Activated CD4-positive, alpha-beta memory T cell treated with anti-CD3 and anti-CD28 coated beads, Interleukin-2, amount 10 ng/mL, durations not matched to agents 7 days and 5 days (primary cell): ENCODE data around the gene ZMPSTE24. TPM values are rescaled to one million over a fixed set of nuclear protein-coding genes. Genes with fewer than 3 reads are reported as not detected.

Source experiments
- CTCF ChIA-PET: fragments of 350-600 bp; sonication (Branson Sonifier 250); formaldehyde crosslinking; loops from one replicate; lab custom pipeline; 2021; ENCODE audit warnings: antibody characterized with exemption, inconsistent platforms; lab: Charles Lee
- POLR2A ChIA-PET: fragments of 350-600 bp; sonication (Branson Sonifier 250); formaldehyde crosslinking; loops from one replicate; lab custom pipeline; 2021; ENCODE audit warnings: antibody characterized with exemption; lab: Charles Lee
- DNase-seq: peaks from one replicate; pipeline ENCODE4 v3.0.0-alpha.2; 2020
- H3K27ac Mint-ChIP-seq: one replicate; pipeline ENCODE4 v1.8.0; 2021; ENCODE audit warnings: mild to moderate bottlenecking, mixed read lengths
- H3K27me3 Mint-ChIP-seq: one replicate; pipeline ENCODE4 v1.8.0; 2021; ENCODE audit warnings: mixed read lengths
- H3K36me3 Mint-ChIP-seq: one replicate; pipeline ENCODE4 v1.8.0; 2021; ENCODE audit warnings: low read depth, mixed read lengths
- H3K4me1 Mint-ChIP-seq: one replicate; pipeline ENCODE4 v1.8.0; 2021; ENCODE audit warnings: mixed read lengths
- H3K4me3 Mint-ChIP-seq: one replicate; pipeline ENCODE4 v1.8.0; 2021; ENCODE audit warnings: mild to moderate bottlenecking, mixed read lengths
- H3K9me3 Mint-ChIP-seq: one replicate; pipeline ENCODE4 v1.8.0; 2021; ENCODE audit warnings: mixed read lengths
- total RNA-seq, 2 experiments: library from RNA; stranded (reverse); gene quantifications; one replicate each; pipeline ENCODE4 v1.2.3, GENCODE V29; 2021

The ZMPSTE24 gene
- total RNA-seq, 2 experiments from 2014 or later, result 23.8 to 25.4 TPM

- Mint-ChIP-seq H3K4me3 (no peak overlapping the region), H3K4me1 (no peaks in the 10 kb centered on the region), H3K27me3 (no peaks in the 10 kb centered on the region), H3K36me3 (peaks cover 3% of the 10 kb centered on the region), H3K27ac (no peak overlapping the region), H3K9me3 (no peaks in the 10 kb centered on the region)
- POLR2A ChIA-PET, result no interaction called here
- DNase-seq, result no peak
- CTCF ChIA-PET, result no interaction called here
These were observed 41.6 kb downstream of the ZMPSTE24 start for GRCh38 chr1:40299366-40300248.

- Mint-ChIP-seq H3K4me3 (no peak overlapping the region), H3K9me3 (no peaks in the 10 kb centered on the region), H3K4me1 (no peaks in the 10 kb centered on the region), H3K27ac (no peak overlapping the region), H3K36me3 (no peaks in the 10 kb centered on the region), H3K27me3 (no peaks in the 10 kb centered on the region)
- ChIA-PET CTCF (no interaction called here), POLR2A (no interaction called here)
- DNase-seq, result no peak
These were observed 42.2 kb downstream of the ZMPSTE24 start for GRCh38 chr1:40300249-40300567.

- H3K4me1 Mint-ChIP-seq, result no peaks in the 10 kb centered on the region
- ChIA-PET CTCF (no interaction called here), POLR2A (no interaction called here)
These were observed 42.6 kb downstream of the ZMPSTE24 start for GRCh38 chr1:40300651-40301050.

GRCh38 chr1:40301066-40301465 lies 43.0 kb downstream of the ZMPSTE24 start:
- H3K27me3 Mint-ChIP-seq, result no peaks in the 10 kb centered on the region
- no peak overlapping the region for H3K4me3 Mint-ChIP-seq
- no peaks in the 10 kb centered on the region for H3K36me3 Mint-ChIP-seq
- no peak for DNase-seq
- ChIA-PET CTCF (no interaction called here), POLR2A (no interaction called here)
- no peaks in the 10 kb centered on the region for H3K4me1 Mint-ChIP-seq
- H3K9me3 Mint-ChIP-seq, result no peaks in the 10 kb centered on the region
- H3K27ac Mint-ChIP-seq, result no peak overlapping the region

More at GRCh38 chr1:40300651-40301050, 42.6 kb downstream of the ZMPSTE24 start:
- no peaks in the 10 kb centered on the region for H3K9me3 Mint-ChIP-seq
- no peak for DNase-seq
- no peaks in the 10 kb centered on the region for H3K27me3 Mint-ChIP-seq
- H3K36me3 Mint-ChIP-seq, result no peaks in the 10 kb centered on the region
- H3K27ac Mint-ChIP-seq, result no peak overlapping the region
- H3K4me3 Mint-ChIP-seq, result no peak overlapping the region

GRCh38 chr1:40301541-40302299 lies 43.7 kb downstream of the ZMPSTE24 start:
- CTCF ChIA-PET, result no interaction called here
- H3K27ac Mint-ChIP-seq, result no peak overlapping the region
- no peak for DNase-seq

GRCh38 chr1:40302475-40302874 lies 44.4 kb downstream of the ZMPSTE24 start:
- no peaks in the 10 kb centered on the region for H3K27me3 Mint-ChIP-seq
- H3K27ac Mint-ChIP-seq, result no peak overlapping the region
- H3K4me1 Mint-ChIP-seq, result no peaks in the 10 kb centered on the region
- CTCF ChIA-PET, result no interaction called here
- no peaks in the 10 kb centered on the region for H3K9me3 Mint-ChIP-seq
- no peaks in the 10 kb centered on the region for H3K36me3 Mint-ChIP-seq
- H3K4me3 Mint-ChIP-seq, result no peak overlapping the region
- DNase-seq, result no peak
- POLR2A ChIA-PET, result no interaction called here

More at GRCh38 chr1:40301541-40302299, 43.7 kb downstream of the ZMPSTE24 start:
- H3K9me3 Mint-ChIP-seq, result no peaks in the 10 kb centered on the region
- no peak overlapping the region for H3K4me3 Mint-ChIP-seq
- H3K4me1 Mint-ChIP-seq, result no peaks in the 10 kb centered on the region
- no peaks in the 10 kb centered on the region for H3K36me3 Mint-ChIP-seq
- H3K27me3 Mint-ChIP-seq, result no peaks in the 10 kb centered on the region
- POLR2A ChIA-PET, result no interaction called here

- no peak for DNase-seq
- Mint-ChIP-seq H3K9me3 (no peaks in the 10 kb centered on the region), H3K36me3 (no peaks in the 10 kb centered on the region), H3K4me1 (no peaks in the 10 kb centered on the region), H3K4me3 (no peak overlapping the region), H3K27ac (no peak overlapping the region), H3K27me3 (no peaks in the 10 kb centered on the region)
- CTCF ChIA-PET, result no interaction called here
- POLR2A ChIA-PET, result no interaction called here
These were observed 45.2 kb downstream of the ZMPSTE24 start for GRCh38 chr1:40303051-40303771.

- ChIA-PET POLR2A (no interaction called here), CTCF (no interaction called here)
- Mint-ChIP-seq H3K36me3 (no peaks in the 10 kb centered on the region), H3K9me3 (no peaks in the 10 kb centered on the region), H3K4me1 (no peaks in the 10 kb centered on the region), H3K4me3 (no peak overlapping the region), H3K27me3 (no peaks in the 10 kb centered on the region), H3K27ac (no peak overlapping the region)
- no peak for DNase-seq
These were observed 45.8 kb downstream of the ZMPSTE24 start for GRCh38 chr1:40303790-40304189.

GRCh38 chr1:40305451-40305850 lies 47.4 kb downstream of the ZMPSTE24 start:
- DNase-seq, result no peak
- CTCF ChIA-PET, result interaction anchor here (1.0 kb wide), 2 partner anchors 153 to 161 kb away, joined by 3 to 4 read pairs; no protein-coding TSS in a partner anchor
- POLR2A ChIA-PET, result no interaction called here

GRCh38 chr1:40305871-40306270 lies 47.8 kb downstream of the ZMPSTE24 start:
- H3K27me3 Mint-ChIP-seq, result no peaks in the 10 kb centered on the region
- CTCF ChIA-PET, result interaction anchor here (1.0 kb wide), 2 partner anchors 153 to 161 kb away, joined by 3 to 4 read pairs; no protein-coding TSS in a partner anchor
- no peak overlapping the region for H3K4me3 Mint-ChIP-seq
- DNase-seq, result no peak
- no peak overlapping the region for H3K27ac Mint-ChIP-seq
- no peaks in the 10 kb centered on the region for H3K9me3 Mint-ChIP-seq
- POLR2A ChIA-PET, result no interaction called here
- no peaks in the 10 kb centered on the region for H3K36me3 Mint-ChIP-seq
- peaks cover 1% of the 10 kb centered on the region for H3K4me1 Mint-ChIP-seq

More at GRCh38 chr1:40305451-40305850, 47.4 kb downstream of the ZMPSTE24 start:
- Mint-ChIP-seq H3K27ac (no peak overlapping the region), H3K9me3 (no peaks in the 10 kb centered on the region), H3K4me1 (no peaks in the 10 kb centered on the region), H3K36me3 (no peaks in the 10 kb centered on the region), H3K27me3 (no peaks in the 10 kb centered on the region), H3K4me3 (no peak overlapping the region)

- ChIA-PET CTCF (no interaction called here), POLR2A (no interaction called here)
- Mint-ChIP-seq H3K4me1 (peaks cover 1% of the 10 kb centered on the region), H3K27me3 (no peaks in the 10 kb centered on the region), H3K9me3 (no peaks in the 10 kb centered on the region), H3K4me3 (no peak overlapping the region), H3K27ac (no peak overlapping the region), H3K36me3 (no peaks in the 10 kb centered on the region)
- no peak for DNase-seq
These were observed 48.3 kb downstream of the ZMPSTE24 start for GRCh38 chr1:40306296-40306695.

- Mint-ChIP-seq H3K36me3 (no peaks in the 10 kb centered on the region), H3K4me1 (peaks cover 7% of the 10 kb centered on the region), H3K9me3 (no peaks in the 10 kb centered on the region), H3K27me3 (no peaks in the 10 kb centered on the region), H3K4me3 (no peak overlapping the region), H3K27ac (no peak overlapping the region)
- CTCF ChIA-PET, result no interaction called here
- POLR2A ChIA-PET, result no interaction called here
- no peak for DNase-seq
These were observed 49.1 kb downstream of the ZMPSTE24 start for GRCh38 chr1:40307186-40307585.
